ENCODE data around the gene COLGALT1.

Gene COLGALT1

GRCh38 chr19:17562097-17562496 is 6.6 kb downstream of the COLGALT1 start:
- Histone ChIP-seq H3K27ac (ENCODE audit: low read depth, low read length) (no peak overlapping the region), H3K79me2 (ENCODE audit: control insufficient read depth, low read length) (peaks cover 35% of the 10 kb centered on the region)

GRCh38 chr19:17562561-17562960 is 7.1 kb downstream of the COLGALT1 start:
- Histone ChIP-seq H3K79me2 (ENCODE audit: control insufficient read depth, low read length) (peaks cover 30% of the 10 kb centered on the region), H3K9me2 (replicated peaks; ENCODE audit: control insufficient read depth, low read length) (no peaks in the 10 kb centered on the region), H3F3A (ENCODE audit: control insufficient read depth, insufficient read depth) (no peaks in the 10 kb centered on the region), H3K27me3 (ENCODE audit: control insufficient read depth, low read length) (no peaks in the 10 kb centered on the region), H3K4me2 (ENCODE audit: low read length) (no peak overlapping the region), H3K4me3 (ENCODE audit: low read length) (no peak overlapping the region), H3K27ac (ENCODE audit: low read depth, low read length) (no peak overlapping the region), H3K36me3 (ENCODE audit: control insufficient read depth, low read length) (peaks cover 62% of the 10 kb centered on the region), H4K20me1 (ENCODE audit: control insufficient read depth, insufficient read depth, low read depth, low read length) (no peaks in the 10 kb centered on the region), H3K4me1 (ENCODE audit: control insufficient read depth, low read length) (no peaks in the 10 kb centered on the region), H3K9me3 (ENCODE audit: control insufficient read depth, insufficient read depth, low read length) (no peaks in the 10 kb centered on the region)
- no peak for TF ChIP-seq EZH2phosphoT487 (IDR thresholded peaks at IDR 0.05; ENCODE audit: borderline replicate concordance, low read length)
- TF ChIP-seq, protein P1, sequence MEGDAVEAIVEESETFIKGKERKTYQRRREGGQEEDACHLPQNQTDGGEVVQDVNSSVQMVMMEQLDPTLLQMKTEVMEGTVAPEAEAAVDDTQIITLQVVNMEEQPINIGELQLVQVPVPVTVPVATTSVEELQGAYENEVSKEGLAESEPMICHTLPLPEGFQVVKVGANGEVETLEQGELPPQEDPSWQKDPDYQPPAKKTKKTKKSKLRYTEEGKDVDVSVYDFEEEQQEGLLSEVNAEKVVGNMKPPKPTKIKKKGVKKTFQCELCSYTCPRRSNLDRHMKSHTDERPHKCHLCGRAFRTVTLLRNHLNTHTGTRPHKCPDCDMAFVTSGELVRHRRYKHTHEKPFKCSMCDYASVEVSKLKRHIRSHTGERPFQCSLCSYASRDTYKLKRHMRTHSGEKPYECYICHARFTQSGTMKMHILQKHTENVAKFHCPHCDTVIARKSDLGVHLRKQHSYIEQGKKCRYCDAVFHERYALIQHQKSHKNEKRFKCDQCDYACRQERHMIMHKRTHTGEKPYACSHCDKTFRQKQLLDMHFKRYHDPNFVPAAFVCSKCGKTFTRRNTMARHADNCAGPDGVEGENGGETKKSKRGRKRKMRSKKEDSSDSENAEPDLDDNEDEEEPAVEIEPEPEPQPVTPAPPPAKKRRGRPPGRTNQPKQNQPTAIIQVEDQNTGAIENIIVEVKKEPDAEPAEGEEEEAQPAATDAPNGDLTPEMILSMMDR (IDR thresholded peaks at IDR 0.05; ENCODE audit: low read depth, low read length, poor library complexity, severe bottlenecking): no peak

More at GRCh38 chr19:17562097-17562496, 6.6 kb downstream of the COLGALT1 start:
- no peak for TF ChIP-seq EZH2phosphoT487 (IDR thresholded peaks at IDR 0.05; ENCODE audit: borderline replicate concordance, low read length)
- TF ChIP-seq, protein P1 (IDR thresholded peaks at IDR 0.05; ENCODE audit: low read depth, low read length, poor library complexity, severe bottlenecking): no peak
- no peaks in the 10 kb centered on the region for H3K27me3 ChIP-seq (ENCODE audit: control insufficient read depth, low read length)
- H3K4me2 ChIP-seq (ENCODE audit: low read length): no peak overlapping the region
- H3K9me2 ChIP-seq (replicated peaks; ENCODE audit: control insufficient read depth, low read length): no peaks in the 10 kb centered on the region
- no peaks in the 10 kb centered on the region for H3F3A ChIP-seq (ENCODE audit: control insufficient read depth, insufficient read depth)
- H4K20me1 ChIP-seq (ENCODE audit: control insufficient read depth, insufficient read depth, low read depth, low read length): no peaks in the 10 kb centered on the region
- peaks cover 62% of the 10 kb centered on the region for H3K36me3 ChIP-seq (ENCODE audit: control insufficient read depth, low read length)
- peaks cover 2% of the 10 kb centered on the region for H3K4me1 ChIP-seq (ENCODE audit: control insufficient read depth, low read length)
- no peak overlapping the region for H3K4me3 ChIP-seq (ENCODE audit: low read length)
- H3K9me3 ChIP-seq (ENCODE audit: control insufficient read depth, insufficient read depth, low read length): no peaks in the 10 kb centered on the region

- Histone ChIP-seq H3K9me2 (replicated peaks; ENCODE audit: control insufficient read depth, low read length) (no peaks in the 10 kb centered on the region), H3K4me3 (ENCODE audit: low read length) (no peak overlapping the region), H3K27me3 (ENCODE audit: control insufficient read depth, low read length) (no peaks in the 10 kb centered on the region), H3K79me2 (ENCODE audit: control insufficient read depth, low read length) (peaks cover 15% of the 10 kb centered on the region), H3K4me2 (ENCODE audit: low read length) (no peak overlapping the region), H3F3A (ENCODE audit: control insufficient read depth, insufficient read depth) (no peaks in the 10 kb centered on the region), H3K9me3 (ENCODE audit: control insufficient read depth, insufficient read depth, low read length) (no peaks in the 10 kb centered on the region), H4K20me1 (ENCODE audit: control insufficient read depth, insufficient read depth, low read depth, low read length) (no peaks in the 10 kb centered on the region), H3K27ac (ENCODE audit: low read depth, low read length) (no peak overlapping the region), H3K4me1 (ENCODE audit: control insufficient read depth, low read length) (no peaks in the 10 kb centered on the region), H3K36me3 (ENCODE audit: control insufficient read depth, low read length) (peaks cover 64% of the 10 kb centered on the region)
- TF ChIP-seq, protein P1 (IDR thresholded peaks at IDR 0.05; ENCODE audit: low read depth, low read length, poor library complexity, severe bottlenecking): no peak
Measured at GRCh38 chr19:17564781-17565180, 9.3 kb downstream of the COLGALT1 start.

GRCh38 chr19:17565611-17566010 is 10.2 kb downstream of the COLGALT1 start:
- no peaks in the 10 kb centered on the region for H3K9me3 ChIP-seq (ENCODE audit: control insufficient read depth, insufficient read depth, low read length)
- H3F3A ChIP-seq (ENCODE audit: control insufficient read depth, insufficient read depth): no peaks in the 10 kb centered on the region
- H3K27me3 ChIP-seq (ENCODE audit: control insufficient read depth, low read length): no peaks in the 10 kb centered on the region
- peaks cover 11% of the 10 kb centered on the region for H3K79me2 ChIP-seq (ENCODE audit: control insufficient read depth, low read length)
- no peaks in the 10 kb centered on the region for H4K20me1 ChIP-seq (ENCODE audit: control insufficient read depth, insufficient read depth, low read depth, low read length)
- H3K36me3 ChIP-seq (ENCODE audit: control insufficient read depth, low read length): peaks cover 59% of the 10 kb centered on the region
- no peaks in the 10 kb centered on the region for H3K9me2 ChIP-seq (replicated peaks; ENCODE audit: control insufficient read depth, low read length)
- H3K4me1 ChIP-seq (ENCODE audit: control insufficient read depth, low read length): no peaks in the 10 kb centered on the region
- H3K27ac ChIP-seq (ENCODE audit: low read depth, low read length): no peak overlapping the region
- H3K4me2 ChIP-seq (ENCODE audit: low read length): no peak overlapping the region
- no peak overlapping the region for H3K4me3 ChIP-seq (ENCODE audit: low read length)
- TF ChIP-seq EZH2phosphoT487 (IDR thresholded peaks at IDR 0.05; ENCODE audit: borderline replicate concordance, low read length): no peak
- TF ChIP-seq, protein P1 (IDR thresholded peaks at IDR 0.05; ENCODE audit: low read depth, low read length, poor library complexity, severe bottlenecking): no peak
